ENCODE data around the gene MAST2.

DNA sequence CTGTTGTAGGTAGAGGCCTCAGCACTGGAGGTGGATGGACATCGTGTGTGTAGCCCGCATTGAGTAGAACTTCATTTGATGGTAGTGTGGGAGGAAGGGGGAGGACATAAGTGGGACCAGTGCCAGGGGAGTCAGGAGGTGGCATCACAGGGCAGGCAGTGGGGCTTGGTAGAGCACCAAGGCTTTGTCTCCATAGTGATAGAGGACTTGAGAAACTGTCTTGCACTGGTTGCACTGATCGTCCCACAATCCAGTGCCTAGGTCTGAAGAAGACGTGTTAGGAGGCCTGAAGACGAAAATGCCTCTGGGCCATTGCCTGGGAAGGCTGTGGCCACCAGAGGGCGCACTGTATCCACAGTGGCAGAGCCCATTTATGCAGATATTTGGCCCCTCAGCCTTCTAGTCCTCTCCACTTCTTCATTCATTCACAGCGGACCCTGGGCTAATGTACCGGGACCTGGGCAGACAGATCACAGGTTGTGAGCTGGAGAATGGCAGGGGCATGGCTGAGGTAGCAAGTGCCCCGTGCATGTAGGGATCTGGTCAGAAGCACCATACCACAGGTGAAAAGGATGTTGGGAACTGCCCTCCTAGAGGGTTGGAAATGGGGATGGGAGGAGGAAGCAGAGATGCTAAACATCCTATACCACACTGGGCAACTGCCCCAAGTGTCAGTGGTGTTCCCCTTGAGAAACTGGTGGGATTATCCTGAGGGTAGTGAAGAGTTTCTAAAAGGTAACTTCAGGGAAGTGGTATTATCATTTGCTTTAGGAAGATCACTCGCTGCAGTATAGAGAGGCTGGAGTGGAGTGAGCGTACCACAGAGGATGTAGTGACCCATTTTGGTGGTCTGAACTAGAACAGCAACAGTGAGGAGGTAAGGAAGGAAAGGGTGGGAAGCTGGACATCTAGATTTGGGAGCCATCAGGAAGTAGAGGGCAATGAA is 233.8 kb downstream of the MAST2 start:
- TF ChIP-seq, protein P1, sequence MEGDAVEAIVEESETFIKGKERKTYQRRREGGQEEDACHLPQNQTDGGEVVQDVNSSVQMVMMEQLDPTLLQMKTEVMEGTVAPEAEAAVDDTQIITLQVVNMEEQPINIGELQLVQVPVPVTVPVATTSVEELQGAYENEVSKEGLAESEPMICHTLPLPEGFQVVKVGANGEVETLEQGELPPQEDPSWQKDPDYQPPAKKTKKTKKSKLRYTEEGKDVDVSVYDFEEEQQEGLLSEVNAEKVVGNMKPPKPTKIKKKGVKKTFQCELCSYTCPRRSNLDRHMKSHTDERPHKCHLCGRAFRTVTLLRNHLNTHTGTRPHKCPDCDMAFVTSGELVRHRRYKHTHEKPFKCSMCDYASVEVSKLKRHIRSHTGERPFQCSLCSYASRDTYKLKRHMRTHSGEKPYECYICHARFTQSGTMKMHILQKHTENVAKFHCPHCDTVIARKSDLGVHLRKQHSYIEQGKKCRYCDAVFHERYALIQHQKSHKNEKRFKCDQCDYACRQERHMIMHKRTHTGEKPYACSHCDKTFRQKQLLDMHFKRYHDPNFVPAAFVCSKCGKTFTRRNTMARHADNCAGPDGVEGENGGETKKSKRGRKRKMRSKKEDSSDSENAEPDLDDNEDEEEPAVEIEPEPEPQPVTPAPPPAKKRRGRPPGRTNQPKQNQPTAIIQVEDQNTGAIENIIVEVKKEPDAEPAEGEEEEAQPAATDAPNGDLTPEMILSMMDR (IDR thresholded peaks at IDR 0.05) = peak in 3 of 4 experiments; percentile 97
- TF ChIP-seq POLR2A (IDR thresholded peaks at IDR 0.05) = peak in 1 of 2 donors; percentile 17
- TF ChIP-seq POLR2AphosphoS5 (IDR thresholded peaks at IDR 0.05) = peak; percentile 56
- TF ChIP-seq EP300 (IDR thresholded peaks at IDR 0.05) = no peak
